HG03558 (cell line): ENCODE measurements around the gene MRGPRD.

Experiments
- ATAC-seq: cut with Tn5 transposase; IDR thresholded peaks from one replicate; pipeline ENCODE4 v1.9.1; 2021; ENCODE audit warnings: moderate number of reproducible peaks; ENCODE audit not compliant: unreplicated experiment; ENCODE audit errors: extremely low read depth

MRGPRD gene, protein sequence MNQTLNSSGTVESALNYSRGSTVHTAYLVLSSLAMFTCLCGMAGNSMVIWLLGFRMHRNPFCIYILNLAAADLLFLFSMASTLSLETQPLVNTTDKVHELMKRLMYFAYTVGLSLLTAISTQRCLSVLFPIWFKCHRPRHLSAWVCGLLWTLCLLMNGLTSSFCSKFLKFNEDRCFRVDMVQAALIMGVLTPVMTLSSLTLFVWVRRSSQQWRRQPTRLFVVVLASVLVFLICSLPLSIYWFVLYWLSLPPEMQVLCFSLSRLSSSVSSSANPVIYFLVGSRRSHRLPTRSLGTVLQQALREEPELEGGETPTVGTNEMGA

DNA sequence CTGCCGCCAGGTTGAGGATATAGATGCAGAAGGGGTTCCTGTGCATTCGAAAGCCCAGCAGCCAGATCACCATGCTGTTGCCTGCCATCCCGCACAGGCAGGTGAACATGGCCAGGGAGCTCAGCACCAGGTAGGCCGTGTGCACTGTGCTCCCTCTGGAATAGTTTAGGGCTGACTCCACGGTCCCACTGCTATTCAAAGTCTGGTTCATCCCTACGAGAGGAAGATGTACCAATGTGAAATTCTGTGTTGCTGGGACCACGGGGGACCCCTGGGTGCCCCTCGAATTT, at the start of gene MRGPRD:
Gene MRGPRD, minus strand, starts transcription at position 211 of the 290 bp plus-strand sequence. Its CDS starts 0 bp downstream, at position 211.
- ATAC-seq: no peak

DNA sequence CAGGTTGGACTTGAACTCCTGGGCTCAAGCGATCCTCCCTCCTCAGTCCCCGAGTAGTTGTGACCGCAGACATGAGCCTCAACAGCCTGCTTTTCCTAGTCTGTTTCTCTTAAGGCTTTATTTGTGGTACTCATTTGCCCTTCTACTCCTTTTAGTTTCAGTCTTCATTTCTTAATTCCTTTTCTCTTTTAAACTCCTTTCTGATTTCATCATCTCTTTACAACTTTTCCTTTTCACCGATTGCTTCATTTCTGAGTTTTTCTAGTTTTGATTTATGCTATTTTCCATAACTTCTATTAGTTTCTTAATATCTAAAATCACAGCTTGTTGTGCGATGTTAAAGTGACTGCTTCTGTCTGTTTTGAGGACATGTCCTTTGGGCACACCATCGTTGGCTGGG, 49.5 kb upstream of the MRGPRD start:
- no peak for ATAC-seq

DNA sequence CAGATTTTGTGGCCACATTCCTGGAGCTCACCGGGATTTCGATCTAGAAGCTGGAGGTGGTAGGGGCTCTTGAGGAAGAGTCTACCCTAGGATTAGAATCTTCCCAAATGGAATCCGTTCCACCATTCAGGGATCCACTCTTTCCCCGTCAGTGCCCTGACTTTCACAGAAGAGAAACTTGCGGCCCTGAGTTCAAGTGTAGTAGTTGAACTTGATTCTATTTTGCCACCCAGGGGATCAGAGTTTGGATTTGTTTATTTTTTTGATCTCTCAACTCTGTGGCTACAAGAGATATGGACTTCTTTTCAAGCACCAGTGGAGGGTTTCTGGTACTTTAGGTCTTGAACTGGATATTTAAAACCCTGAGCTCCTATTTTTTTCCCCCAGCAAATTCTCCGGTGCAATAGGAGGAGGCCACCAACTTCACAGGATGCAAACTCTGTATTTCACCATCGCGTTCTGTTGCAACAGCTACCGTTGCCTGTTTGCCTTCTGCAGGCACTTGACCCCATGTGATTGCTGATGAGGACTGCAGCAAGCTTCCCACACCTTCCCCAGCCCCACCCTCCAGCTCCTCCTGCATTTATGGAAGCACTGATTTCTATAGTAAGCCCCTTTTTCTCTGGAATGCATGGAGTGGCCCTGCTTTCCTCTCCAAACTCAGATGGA, 47.1 kb upstream of the MRGPRD start:
- ATAC-seq: no peak

DNA sequence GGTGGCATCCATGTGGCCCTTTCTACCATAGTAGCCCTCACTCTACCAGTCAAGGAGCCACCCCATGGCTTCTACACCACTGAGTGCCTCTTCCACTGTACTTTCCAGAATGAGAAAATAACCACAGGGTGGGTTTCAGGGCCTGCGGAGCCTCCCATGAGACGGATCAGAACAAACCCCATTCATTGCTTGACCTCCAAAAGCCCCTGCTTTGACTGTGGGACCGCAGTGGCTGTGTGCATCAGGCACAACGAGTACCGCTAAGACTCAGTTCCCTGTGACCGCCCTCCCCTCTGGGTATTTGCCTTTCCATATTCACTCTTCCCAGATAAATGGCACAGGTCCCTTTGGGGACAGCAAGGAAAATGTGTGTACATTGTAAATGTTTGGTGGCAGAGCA, 43.7 kb upstream of the MRGPRD start:
- no peak for ATAC-seq

DNA sequence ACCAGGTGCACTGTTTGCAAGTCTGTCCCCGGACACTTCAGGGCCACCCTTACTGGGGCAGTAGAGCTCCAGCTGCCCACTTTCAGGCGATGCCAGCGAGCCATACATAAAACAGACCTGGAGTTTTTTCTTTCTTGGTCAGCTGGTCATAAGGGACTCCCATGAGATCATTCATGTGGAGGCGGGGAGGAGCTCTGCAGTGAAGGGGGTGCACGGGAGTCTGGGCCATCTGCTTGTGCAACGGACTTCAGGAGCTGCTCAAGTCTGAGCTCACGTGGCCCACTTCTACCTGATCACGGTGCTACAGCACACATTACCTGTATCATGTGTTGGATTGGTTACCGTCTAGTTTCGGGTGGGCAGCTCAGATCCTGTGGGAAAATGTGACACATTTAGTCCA, 41.5 kb upstream of the MRGPRD start:
- no peak for ATAC-seq

DNA sequence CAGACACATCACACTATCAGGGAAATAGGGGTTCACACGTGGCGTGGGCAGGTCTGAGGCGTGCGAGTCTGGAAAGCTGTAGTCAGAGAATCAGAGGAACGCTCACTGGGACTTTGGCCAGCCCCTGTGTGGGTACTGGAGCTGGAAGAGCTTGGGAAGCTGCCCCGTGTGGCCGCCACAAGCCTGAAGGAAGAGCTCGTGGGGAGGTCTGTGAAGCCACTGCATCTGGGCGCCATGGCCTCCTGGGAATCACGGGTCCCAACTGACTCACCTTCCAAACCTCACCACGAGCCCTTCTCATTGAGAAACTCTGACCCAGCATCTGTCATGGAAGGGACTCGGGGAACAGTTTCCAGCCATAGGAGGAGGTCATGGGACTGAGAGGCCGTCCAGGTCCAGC, 38.1 kb upstream of the MRGPRD start:
- no peak for ATAC-seq

DNA sequence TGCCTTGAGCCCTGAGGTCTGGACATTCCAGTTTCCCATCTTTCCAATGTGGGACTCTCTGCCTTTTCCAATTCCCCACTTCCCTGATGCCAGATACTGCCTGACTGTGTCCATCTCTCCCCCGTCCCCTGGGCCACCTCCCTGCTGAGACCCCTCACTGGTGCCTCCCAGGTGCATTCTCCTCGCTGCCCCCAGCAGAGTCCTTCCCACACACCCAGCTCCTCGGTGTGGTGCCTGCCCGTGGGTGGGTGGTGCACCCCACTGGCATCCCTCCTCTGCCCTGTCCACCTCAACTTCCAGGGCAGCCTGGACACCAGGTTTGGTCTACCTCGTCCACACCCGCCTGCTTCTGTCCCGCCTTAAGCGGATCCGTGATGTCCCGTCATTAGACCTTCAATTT, 37.2 kb upstream of the MRGPRD start:
- ATAC-seq: no peak

DNA sequence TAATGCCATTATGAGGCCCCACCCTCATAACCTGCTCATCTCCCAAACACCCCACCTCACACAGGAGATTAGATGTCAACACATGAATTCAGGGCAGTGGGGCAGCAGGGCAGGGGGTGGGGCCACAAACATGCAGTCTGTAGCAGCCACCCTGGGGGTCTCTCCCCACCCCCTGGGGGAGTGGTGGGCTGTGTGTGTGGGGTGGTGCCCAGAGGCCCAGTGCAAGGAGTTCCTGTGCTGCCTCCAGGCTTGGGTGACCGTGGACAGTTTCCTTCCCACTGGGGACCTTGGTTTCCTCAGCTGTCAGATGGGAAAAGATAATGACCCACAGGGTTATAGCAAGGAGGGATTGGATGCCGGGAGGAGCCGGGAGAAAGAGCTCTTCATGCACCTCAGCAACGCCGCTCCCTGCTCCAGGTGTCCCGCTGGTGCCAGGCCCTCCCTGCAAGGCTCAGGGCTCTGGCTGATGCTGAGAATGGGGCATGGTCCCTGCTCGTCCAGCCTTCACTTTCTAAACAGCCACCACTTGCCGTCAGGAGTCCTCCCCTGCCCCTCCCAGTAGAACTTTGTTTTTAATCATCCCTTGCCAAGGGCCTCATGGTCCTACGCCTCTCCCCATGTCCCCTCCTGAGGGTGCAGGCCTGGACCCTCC, 34.2 kb upstream of the MRGPRD start:
- ATAC-seq: no peak

DNA sequence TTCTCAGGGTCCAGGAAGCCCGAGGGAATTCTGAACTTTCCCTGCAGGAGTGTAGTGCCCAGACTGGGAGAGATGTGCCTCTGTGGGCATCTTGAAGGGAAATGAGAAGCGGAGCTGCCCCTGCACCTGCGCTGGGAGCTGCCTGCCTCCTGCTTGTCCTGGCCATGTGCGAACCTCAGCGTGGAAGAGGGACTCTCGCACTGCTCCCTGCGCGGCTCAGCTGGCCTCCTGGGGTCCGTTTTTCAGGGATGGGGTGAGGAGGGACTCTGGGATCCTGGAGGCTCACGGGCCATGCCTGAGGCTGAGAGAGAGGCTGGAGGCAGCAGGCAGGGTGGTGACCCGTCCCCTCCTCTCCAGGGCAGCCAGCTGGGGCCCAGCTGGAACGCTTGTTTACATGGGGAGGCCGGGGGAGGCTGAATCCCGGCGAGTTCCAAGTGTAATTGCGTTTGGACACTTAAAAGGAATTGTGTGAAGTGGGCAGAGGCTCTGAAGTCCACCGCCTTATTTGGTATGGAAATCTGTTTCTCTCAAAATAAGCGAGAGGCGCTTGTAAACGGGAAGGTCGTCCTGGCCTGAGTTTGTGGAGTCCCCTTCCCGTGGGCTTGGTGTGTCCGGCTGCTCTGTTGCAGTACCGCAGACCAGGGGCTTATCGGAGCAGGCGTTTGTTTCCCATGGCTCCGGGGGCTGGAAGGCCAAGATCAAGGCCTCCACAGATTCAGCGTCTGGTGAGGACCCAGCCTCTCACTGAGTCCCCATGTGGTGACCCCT, 33.5 kb upstream of the MRGPRD start:
- ATAC-seq: no peak

DNA sequence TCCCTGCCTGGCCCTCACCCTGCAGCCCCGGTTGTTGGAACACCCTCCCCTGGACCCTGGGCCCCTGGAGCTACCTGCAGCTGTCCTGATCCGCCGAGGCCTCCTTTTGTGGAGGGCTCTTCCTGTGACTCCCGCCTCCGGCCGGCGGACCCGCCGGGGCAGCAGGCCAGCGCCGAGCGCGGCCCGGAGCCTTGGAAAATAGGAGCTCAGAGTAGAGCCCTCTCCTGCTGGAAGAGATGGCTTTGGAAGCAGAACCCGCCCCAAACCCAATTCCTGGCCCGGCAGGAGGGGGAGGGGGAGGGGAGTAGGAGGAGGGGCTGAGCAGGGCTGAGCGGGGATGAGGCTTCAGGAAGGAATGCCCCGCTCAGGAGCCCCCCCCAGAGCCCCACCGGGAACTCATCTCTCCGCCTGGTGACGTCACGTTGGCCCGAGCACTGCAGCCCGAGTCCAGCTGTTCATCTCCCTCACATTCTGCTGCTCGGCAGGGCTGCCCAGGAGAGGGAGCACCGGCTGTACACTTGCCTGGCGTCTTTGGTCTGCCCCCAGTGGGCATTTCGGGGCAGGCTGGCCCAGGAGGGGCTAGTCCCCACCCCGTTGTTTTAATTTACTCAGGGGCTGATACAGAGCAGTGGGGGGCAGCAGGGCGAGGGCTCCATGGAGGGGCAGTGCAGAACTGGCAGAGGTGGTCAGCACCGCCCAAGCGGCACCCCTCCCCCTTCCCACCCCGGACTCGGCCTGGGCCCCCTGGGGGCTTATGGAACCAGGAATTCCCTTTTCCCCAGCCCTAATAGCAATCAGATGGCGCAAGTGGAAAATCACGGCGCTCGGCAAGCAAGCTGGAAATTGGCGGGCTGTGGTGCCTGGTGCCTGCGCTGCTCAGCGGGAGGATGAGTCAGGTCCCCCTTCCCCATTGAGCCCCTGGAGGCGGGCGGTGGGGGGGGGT, 32.5 kb upstream of the MRGPRD start, which contains the start of gene MRGPRF:
Gene MRGPRF, minus strand, starts transcription at position 238 of the 943 bp plus-strand sequence. CDS start 3,345 bp downstream, outside the sequence.
- ATAC-seq: no peak

DNA sequence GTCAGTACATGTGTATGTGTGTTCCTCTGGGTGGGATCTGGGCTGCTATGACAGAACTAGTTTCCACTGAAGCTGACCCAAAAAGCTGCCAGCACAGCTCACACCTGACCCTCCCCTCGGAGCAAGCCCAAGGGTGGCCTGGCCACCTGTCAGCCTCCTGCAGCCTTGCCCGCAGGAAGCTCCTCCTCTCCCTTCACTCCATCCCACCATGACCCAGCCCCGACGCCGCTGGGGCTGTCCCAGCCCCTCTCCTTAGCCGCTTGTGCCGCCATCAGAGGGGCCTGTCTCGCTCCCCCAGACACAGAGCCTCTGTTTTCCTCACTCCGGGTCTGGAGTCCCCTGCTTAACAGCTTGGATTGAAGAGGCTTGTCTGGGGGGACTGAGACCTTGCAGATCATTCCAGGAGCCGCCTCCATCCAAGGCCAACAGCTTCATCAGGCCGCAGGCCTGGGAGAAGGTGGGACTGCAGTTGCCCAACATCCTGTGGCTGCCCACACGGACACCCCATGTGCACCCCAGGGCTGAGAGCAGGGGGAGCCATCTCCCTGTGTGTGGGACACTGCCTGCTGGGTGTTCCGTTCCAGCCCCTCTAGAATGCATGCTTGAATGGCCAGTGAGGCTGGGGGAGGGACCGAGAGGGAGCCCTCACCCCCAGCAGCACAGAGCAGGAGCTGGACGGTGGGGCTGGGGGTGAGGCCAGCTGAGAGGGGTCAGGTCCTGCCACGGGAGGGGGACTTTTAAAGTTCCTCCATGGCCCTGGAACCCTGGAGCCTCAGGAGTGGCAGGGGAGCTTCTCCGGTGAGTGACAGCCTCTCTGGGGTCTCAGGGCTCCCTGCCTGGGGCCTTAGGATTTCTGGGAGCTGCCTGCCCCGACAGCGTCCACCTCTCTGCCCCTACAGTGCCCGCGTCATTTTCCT, 31.6 kb upstream of the MRGPRD start:
- no peak for ATAC-seq

DNA sequence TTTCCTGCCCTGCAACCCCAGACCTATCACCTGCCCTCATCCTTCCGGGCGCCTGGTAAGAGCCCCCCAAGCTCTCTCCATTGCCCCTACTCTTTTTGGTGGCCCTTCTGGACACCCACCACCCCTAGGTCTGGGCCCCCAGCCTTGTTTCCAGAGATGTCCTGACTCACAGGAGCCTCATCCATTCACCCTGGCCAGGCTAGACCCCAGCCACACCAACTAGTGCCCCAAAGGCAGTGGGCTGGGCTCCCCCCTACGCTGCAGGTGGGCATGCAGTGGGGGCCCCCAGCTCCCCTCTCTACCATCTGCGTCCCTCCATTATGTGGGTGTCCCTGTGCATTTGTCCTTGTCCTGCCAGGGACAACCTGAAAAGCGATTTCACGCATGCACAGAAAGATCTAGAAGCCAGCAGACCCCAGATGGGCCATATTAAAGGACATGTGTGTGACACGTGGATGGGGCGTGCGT, 30.9 kb upstream of the MRGPRD start:
- ATAC-seq: no peak

DNA sequence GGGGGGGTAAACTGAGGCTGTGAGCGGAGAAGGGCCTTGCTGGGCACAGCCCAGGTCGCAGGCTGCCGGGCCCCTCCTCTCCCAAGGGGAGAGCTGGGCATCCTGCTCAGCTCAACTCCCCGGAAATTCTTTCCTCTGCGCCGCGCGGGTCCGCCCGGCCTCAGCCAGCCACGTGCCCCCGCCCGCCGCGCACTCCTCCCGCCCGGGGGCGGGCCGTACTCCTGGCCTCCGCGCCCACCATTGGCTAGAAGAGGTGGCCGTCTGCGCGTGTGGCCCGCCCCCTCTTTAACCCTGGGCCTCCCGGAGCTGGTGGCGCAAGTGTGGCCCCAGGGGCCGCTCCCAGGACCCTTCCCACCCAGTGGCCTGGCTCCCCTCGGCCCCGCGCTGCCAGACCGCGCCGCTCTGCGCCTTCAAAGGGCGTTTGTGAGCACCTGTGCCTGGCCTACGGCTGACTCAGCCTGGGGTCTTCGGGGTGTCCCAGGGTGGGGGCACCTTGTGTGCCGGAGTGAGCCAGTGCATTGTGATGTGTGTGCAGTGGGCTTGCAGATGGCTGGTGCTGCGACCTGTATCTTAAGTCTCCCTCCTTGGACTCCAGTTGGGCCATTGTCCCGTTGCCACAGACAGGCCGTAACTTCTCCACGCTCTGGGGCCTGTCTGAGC, 30.3 kb upstream of the MRGPRD start:
- no peak for ATAC-seq

DNA sequence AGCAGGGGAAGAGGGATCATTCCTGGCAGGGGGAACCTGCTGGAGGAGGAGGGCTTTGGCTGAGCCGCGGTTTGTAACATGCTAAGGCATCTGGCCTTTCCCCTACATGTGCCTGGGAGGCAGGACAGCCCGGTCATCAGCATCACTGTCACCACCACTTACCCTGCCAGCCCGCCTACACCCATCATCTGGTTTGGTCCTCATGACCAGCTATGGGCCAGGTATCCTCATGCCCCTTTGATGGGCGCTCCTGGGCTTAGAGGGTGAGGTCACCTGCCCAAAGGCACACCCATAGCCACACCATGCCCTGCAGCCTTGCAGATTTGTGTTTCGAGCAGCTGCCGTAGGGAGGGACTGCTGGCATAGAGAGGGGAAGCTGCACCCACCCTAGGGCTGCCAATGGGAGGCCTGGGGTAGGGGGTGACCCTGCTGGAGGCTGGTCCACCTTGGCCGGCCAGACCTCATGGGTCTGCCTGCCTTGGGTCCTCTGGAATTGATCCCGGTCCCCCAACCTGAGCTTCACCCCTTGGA, 29.6 kb upstream of the MRGPRD start:
- no peak for ATAC-seq

DNA sequence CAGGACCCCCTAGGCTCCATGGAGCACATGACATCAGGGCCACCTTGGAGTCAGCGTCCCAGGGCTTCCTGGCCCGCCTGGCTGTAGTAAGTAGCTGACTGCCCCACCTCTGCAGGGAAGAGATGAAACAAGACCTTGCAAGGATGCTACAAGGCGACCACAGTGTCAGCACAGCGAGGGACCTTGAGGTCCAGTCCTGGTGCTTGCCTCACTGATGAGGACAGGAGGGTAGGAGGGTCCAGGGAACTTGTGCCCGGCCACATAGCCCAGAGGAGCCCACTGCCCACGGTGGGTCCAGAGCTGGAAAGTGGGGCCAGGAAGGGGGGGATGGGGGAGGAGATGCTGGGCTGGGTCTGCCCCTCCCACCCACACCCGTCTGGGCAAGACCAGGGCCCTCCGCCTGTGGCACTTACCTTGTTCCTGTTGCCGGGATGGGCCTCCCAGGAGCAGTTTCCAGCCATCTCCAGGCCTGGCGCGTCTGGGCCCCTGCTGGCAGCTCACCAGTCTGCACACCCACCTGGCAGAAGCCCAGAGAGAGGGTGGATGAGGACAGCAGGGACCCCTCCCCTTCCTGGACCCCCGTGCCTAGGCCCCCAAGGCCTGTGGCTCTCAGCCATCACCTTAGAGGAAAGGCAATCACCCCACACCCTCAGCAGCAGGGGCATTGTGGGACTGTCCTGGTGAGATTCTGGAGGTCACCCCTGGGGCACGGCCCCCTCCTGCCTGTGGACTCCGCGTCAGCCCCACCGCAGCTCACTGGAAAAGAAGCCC, 28.8 kb upstream of the MRGPRD start:
- no peak for ATAC-seq

DNA sequence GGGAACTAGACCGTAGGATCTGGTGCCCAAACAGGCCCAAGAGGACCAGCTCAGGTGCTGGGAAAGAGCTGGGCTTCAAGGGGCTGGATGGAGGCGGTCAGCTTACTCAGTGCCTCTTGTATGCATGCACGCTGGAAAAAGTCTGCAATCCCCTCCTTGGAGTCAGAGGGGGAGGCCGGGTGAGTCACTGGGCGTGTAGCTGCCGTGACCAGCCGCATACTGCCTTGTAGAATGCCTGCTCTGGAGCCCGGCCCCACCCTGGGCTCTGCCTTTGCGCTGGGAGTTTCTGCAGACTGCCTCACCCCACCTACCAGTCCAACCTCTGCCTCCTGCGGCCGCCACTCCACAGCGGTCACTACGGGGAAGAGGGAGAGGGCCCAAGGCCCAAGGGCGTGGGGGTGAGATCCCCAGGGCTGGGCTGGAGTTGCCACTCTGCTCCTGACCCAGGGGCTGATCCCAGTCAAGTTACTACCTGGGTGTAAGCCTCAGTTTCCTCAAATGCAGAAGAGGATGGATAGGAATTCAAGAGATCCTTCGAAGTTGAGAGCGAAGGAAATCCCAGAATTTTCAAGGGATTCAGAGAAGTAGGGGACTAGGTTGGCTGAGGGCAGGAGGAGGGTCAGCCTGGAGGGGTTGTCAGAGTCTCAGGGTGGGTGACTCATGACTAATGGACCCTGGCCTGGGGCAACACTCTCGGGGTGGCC, 28.1 kb upstream of the MRGPRD start:
- ATAC-seq: no peak

DNA sequence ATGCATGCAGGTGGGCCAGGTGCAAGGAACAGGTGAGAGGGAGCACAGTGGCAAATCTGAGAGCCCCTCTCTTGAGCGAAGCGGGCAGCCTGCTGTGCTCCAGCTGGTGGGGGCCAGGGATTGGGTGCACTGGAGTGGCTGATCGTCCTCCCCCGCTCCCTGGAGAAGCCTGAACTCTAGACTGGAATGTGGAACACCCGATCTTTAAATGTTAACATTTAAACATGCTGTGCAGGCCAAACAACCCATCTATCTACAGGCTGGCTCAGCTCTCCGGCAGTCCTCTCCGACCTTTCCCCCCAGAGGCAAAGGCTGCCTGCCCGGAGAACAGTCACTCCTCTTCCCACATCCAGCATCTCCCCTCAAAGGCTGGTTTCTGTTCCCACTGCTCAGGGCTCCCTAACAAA, 27.2 kb upstream of the MRGPRD start:
- ATAC-seq: no peak
